Endodermal cell (in vitro differentiated cells): ENCODE results near the gene RNF145. TPM values are rescaled to one million over a fixed set of nuclear protein-coding genes. Genes with fewer than 3 reads are reported as not detected.

Source experiments
- DNase-seq: peaks from one replicate; pipeline ENCODE4 v3.0.0-alpha.2; 2017
- H3K27ac ChIP-seq: 2 replicates; pipeline ENCODE4 v1.5.1; 2013; ENCODE audit warnings: mild to moderate bottlenecking, low read depth, low read length, moderate library complexity
- H3K27me3 ChIP-seq: 2 replicates; pipeline ENCODE4 v1.6.1; 2013; ENCODE audit warnings: mild to moderate bottlenecking, low read length, moderate library complexity; ENCODE audit not compliant: insufficient read depth, control insufficient read depth, poor library complexity, severe bottlenecking
- H3K36me3 ChIP-seq: 2 replicates; pipeline ENCODE4 v1.7.0; 2013; ENCODE audit warnings: mild to moderate bottlenecking, low read length, moderate library complexity; ENCODE audit not compliant: control insufficient read depth, insufficient read depth
- H3K4me1 ChIP-seq: one replicate; pipeline ENCODE4 v1.7.0; 2013; ENCODE audit warnings: low read length; ENCODE audit not compliant: control insufficient read depth, insufficient read depth
- H3K4me3 ChIP-seq: 2 replicates; pipeline ENCODE4 v1.5.1; 2013; ENCODE audit warnings: mild to moderate bottlenecking, low read length, moderate library complexity
- H3K9ac ChIP-seq: 2 replicates; pipeline ENCODE4 v1.6.1; 2013; ENCODE audit warnings: mild to moderate bottlenecking, low read length, moderate library complexity; ENCODE audit not compliant: poor library complexity, severe bottlenecking; ENCODE audit errors: extremely low read depth
- H3K9me3 ChIP-seq: 2 replicates; pipeline ENCODE4 v1.6.1; 2013; ENCODE audit warnings: mild to moderate bottlenecking, low read length, moderate library complexity; ENCODE audit not compliant: control insufficient read depth
- H3K27ac Mint-ChIP-seq: 2 replicates; pipeline ENCODE4 v1.8.0; 2020; ENCODE audit warnings: mixed read lengths
- H3K27me3 Mint-ChIP-seq: 2 replicates; pipeline ENCODE4 v1.8.0; 2021; ENCODE audit warnings: mild to moderate bottlenecking, mixed read lengths; ENCODE audit not compliant: insufficient read depth
- H3K36me3 Mint-ChIP-seq: 2 replicates; pipeline ENCODE4 v1.8.0; 2020; ENCODE audit warnings: low read depth, mixed read lengths
- H3K4me1 Mint-ChIP-seq: 2 replicates; pipeline ENCODE4 v1.8.0; 2020; ENCODE audit warnings: mixed read lengths
- H3K4me3 Mint-ChIP-seq: 2 replicates; pipeline ENCODE4 v1.8.0; 2020; ENCODE audit warnings: mild to moderate bottlenecking, moderate library complexity, mixed read lengths
- H3K9me3 Mint-ChIP-seq: 2 replicates; pipeline ENCODE4 v1.8.0; 2020; ENCODE audit warnings: mild to moderate bottlenecking, mixed read lengths
- CTCF ChIP-seq: fragments of 200-600 bp; sonication (generic); conservative IDR thresholded peaks from 2 replicates; pipeline ENCODE4 v1.5.0; 2021; ENCODE audit warnings: antibody characterized with exemption, mild to moderate bottlenecking
- WGBS, 2 experiments: methylation state at CpG; one replicate each; pipeline versions ENCODE4 v1.1.5 to v1.1.7; 2013; ENCODE audit warnings: missing lambda C conversion rate in 2 of 2, mixed read lengths in 1 of 2; ENCODE audit not compliant: insufficient coverage in 1 of 2, insufficient read length in 1 of 2; 5-methylcytosine and 5-hydroxymethylcytosine counted together
- total RNA-seq, 2 donors: library from RNA; stranded (reverse); fragmentation: NEBNext Ultra II Directional in 1 of 2; extraction: Animal tissue kit (Norgen Biotek cat#: 25700) in 1 of 2; gene quantifications; 2 replicates in 1 of 2; 3 replicates in 1 of 2; pipeline ENCODE4 v1.2.1, GENCODE V29; 2021

Gene RNF145
- total RNA-seq, 2 donors from 2014 or later = 50.2 to 50.4 TPM

- Histone ChIP-seq H3K9me3 (no peaks in the 10 kb centered on the region), H3K4me3 (peak overlapping the region; percentile 98), H3K27me3 (no peaks in the 10 kb centered on the region), H3K9ac (no peak overlapping the region), H3K27ac (no peak overlapping the region), H3K4me1 (peaks cover 7% of the 10 kb centered on the region), H3K36me3 (no peaks in the 10 kb centered on the region)
- peaks cover 1% of the 10 kb centered on the region for H3K27me3 Mint-ChIP-seq
- no peak overlapping the region for H3K27ac Mint-ChIP-seq
- no peaks in the 10 kb centered on the region for H3K9me3 Mint-ChIP-seq
- no peak for DNase-seq
- 81% methylated on average over 4 of the region's 4 CpGs for WGBS, 2 experiments
- TF ChIP-seq CTCF = no peak
- no peaks in the 10 kb centered on the region for H3K36me3 Mint-ChIP-seq
- H3K4me3 Mint-ChIP-seq = peak overlapping the region; percentile 94
- peaks cover 34% of the 10 kb centered on the region for H3K4me1 Mint-ChIP-seq
These were observed 883 bp upstream of the RNF145 start for GRCh38 chr5:159210210-159210661.

GRCh38 chr5:159208514-159209437 is 577 bp downstream of the RNF145 start:
- Histone ChIP-seq H3K27ac (peak overlapping the region; percentile 90), H3K9me3 (no peaks in the 10 kb centered on the region), H3K9ac (peak overlapping the region; percentile 82), H3K27me3 (no peaks in the 10 kb centered on the region), H3K4me3 (peak overlapping the region; percentile 98), H3K4me1 (peaks cover 7% of the 10 kb centered on the region), H3K36me3 (no peaks in the 10 kb centered on the region)
- no peaks in the 10 kb centered on the region for H3K36me3 Mint-ChIP-seq
- H3K9me3 Mint-ChIP-seq = no peaks in the 10 kb centered on the region
- peak overlapping the region; percentile 94 for H3K4me3 Mint-ChIP-seq
- H3K4me1 Mint-ChIP-seq = peaks cover 34% of the 10 kb centered on the region
- no peaks in the 10 kb centered on the region for H3K27me3 Mint-ChIP-seq
- no peak for TF ChIP-seq CTCF
- H3K27ac Mint-ChIP-seq = peak overlapping the region; percentile 90
- 0% methylated on average over 14 to 65 of the region's 65 CpGs for WGBS, 2 experiments
- DNase-seq = peak; percentile 81

GRCh38 chr5:159207686-159208513 is 1.5 kb downstream of the RNF145 start:
- peak overlapping the region; percentile 94 for H3K4me3 Mint-ChIP-seq
- Histone ChIP-seq H3K36me3 (peaks cover 4% of the 10 kb centered on the region), H3K4me3 (peak overlapping the region; percentile 98), H3K27me3 (no peaks in the 10 kb centered on the region), H3K9me3 (no peaks in the 10 kb centered on the region), H3K4me1 (peaks cover 7% of the 10 kb centered on the region), H3K9ac (peak overlapping the region; percentile 82), H3K27ac (peak overlapping the region; percentile 90)
- H3K9me3 Mint-ChIP-seq = no peaks in the 10 kb centered on the region
- DNase-seq = peak; percentile 90
- no peak for TF ChIP-seq CTCF
- H3K36me3 Mint-ChIP-seq = peaks cover 2% of the 10 kb centered on the region
- peaks cover 34% of the 10 kb centered on the region for H3K4me1 Mint-ChIP-seq
- WGBS, 2 experiments = 0 to 1% methylated on average over 23 to 35 of the region's 35 CpGs
- no peaks in the 10 kb centered on the region for H3K27me3 Mint-ChIP-seq
- H3K27ac Mint-ChIP-seq = peak overlapping the region; percentile 90
